Measurements from ENCODE around the gene MMP7. TPM values are rescaled to one million over a fixed set of nuclear protein-coding genes. Genes with fewer than 3 reads are reported as not detected.

Gene MMP7
- total and polyA plus RNA-seq, 2 of the 4 experiments (the other 2 are of a cell fraction) = not detected

- H3K14ac ChIP-seq (replicated peaks; ENCODE audit: low read depth, low read length) = no peak overlapping the region
- DNase-seq (peak; percentile 43), ATAC-seq (ENCODE audit: low read depth) (no peak)
- H2AFZ ChIP-seq (replicated peaks; ENCODE audit: low read length, poor library complexity) = no peak overlapping the region
- in situ Hi-C loops (cut with MboI; ENCODE audit: low sequenced_read_pairs) = no loop called here
- H3K9me1 ChIP-seq (ENCODE audit: insufficient read depth, low read length) = no peaks in the 10 kb centered on the region
- H3K56ac ChIP-seq (ENCODE audit: extremely low read depth, insufficient read depth, low read length) = no peak overlapping the region
- no peak overlapping the region for H3K4me2 ChIP-seq (ENCODE audit: low read depth, low read length)
- H2BK20ac ChIP-seq (ENCODE audit: low read depth, low read length) = no peak overlapping the region
- H3K27me3 ChIP-seq (ENCODE audit: control insufficient read depth, insufficient read depth, low read length) = no peaks in the 10 kb centered on the region
- H4K5ac ChIP-seq (ENCODE audit: low read depth, low read length) = no peak overlapping the region
- intact Hi-C loops (cut with micrococcal nuclease) = no loop called here
- ChIA-PET POLR2A (ENCODE audit: unreplicated experiment) (interaction anchor here (1.0 kb wide), 1 partner anchor 13 kb away, joined by 3 read pairs; no protein-coding TSS in a partner anchor), CTCF (no interaction called here)
- no peak overlapping the region for H4K8ac ChIP-seq (ENCODE audit: low read depth in 2 of 2, low read length in 2 of 2)
- no peaks in the 10 kb centered on the region for H3K4me1 ChIP-seq (ENCODE audit: control insufficient read depth, insufficient read depth, low read length)
- H3K18ac ChIP-seq (ENCODE audit: low read depth, low read length) = no peak overlapping the region
- H3K27ac ChIP-seq (ENCODE audit: insufficient read depth, low read length) = no peak overlapping the region
- WGBS, 2 experiments (ENCODE audit: extremely low coverage in 2 of 2, insufficient read length in 1 of 2) = no CpG with 5 or more reads among the region's 2 CpGs
- no peak overlapping the region for H3K23ac ChIP-seq (ENCODE audit: low read depth, low read length)
- BruUV-seq (replicated peaks) = no TSS peak
- H2BK5ac ChIP-seq (ENCODE audit: low read depth, low read length, poor library complexity, severe bottlenecking) = no peak overlapping the region
- H3K9ac ChIP-seq (ENCODE audit: low read depth, low read length) = no peak overlapping the region
- no peak overlapping the region for H4K91ac ChIP-seq (ENCODE audit: insufficient read depth, low read depth, low read length)
- H4K20me1 ChIP-seq (ENCODE audit: insufficient read depth, low read length) = no peaks in the 10 kb centered on the region
- H3K79me1 ChIP-seq (ENCODE audit: low read depth in 1 of 2, low read length in 2 of 2) = no peaks in the 10 kb centered on the region
- no peak overlapping the region for H2AK5ac ChIP-seq (ENCODE audit: low read depth, low read length)
- H2BK120ac ChIP-seq (ENCODE audit: low read depth, low read length) = no peak overlapping the region
- no peak overlapping the region for H3K4me3 ChIP-seq (ENCODE audit: insufficient read depth, low read depth, low read length)
- dilution Hi-C loops (cut with HindIII; ENCODE audit: low sequenced_read_pairs, unreplicated experiment) = no loop called here
- H3K36me3 ChIP-seq (ENCODE audit: control insufficient read depth, insufficient read depth, low read length) = no peaks in the 10 kb centered on the region
- H3K9me3 ChIP-seq (ENCODE audit: control insufficient read depth, insufficient read depth, low read length) = no peaks in the 10 kb centered on the region
- H2AK9ac ChIP-seq (replicated peaks; ENCODE audit: low read depth, low read length, poor library complexity) = no peak overlapping the region
- no peak overlapping the region for H3K4ac ChIP-seq (ENCODE audit: low read depth, low read length)
- no peak overlapping the region for H2BK15ac ChIP-seq (ENCODE audit: low read depth, low read length)
- TF ChIP-seq CEBPB (IDR thresholded peaks at IDR 0.05; ENCODE audit: low read depth, low read length) (no peak), FOS (IDR thresholded peaks at IDR 0.05; ENCODE audit: low read depth, low read length) (no peak), RCOR1 (IDR thresholded peaks at IDR 0.05; ENCODE audit: insufficient replicate concordance, low read length) (no peak), MAFK (IDR thresholded peaks at IDR 0.05; ENCODE audit: low read depth, low read length) (no peak), BHLHE40 (IDR thresholded peaks at IDR 0.05; ENCODE audit: low read depth, low read length) (no peak)
These were observed 43.3 kb upstream of the MMP7 start for GRCh38 chr11:102573851-102574250.
